HepG2 (cell line): Measurements from ENCODE around the gene P2RY12.

Experiments used
- HMG20B ChIP-seq: conservative IDR thresholded peaks from 2 replicates; pipeline ENCODE4 v1.6.1; 2016; ENCODE audit warnings: missing genetic modification reagents, missing compliant biosample characterization
- MAZ ChIP-seq, 2 experiments: sonication (generic) in 1 of 2; formaldehyde crosslinking in 1 of 2; IDR thresholded peaks; 2 replicates each; pipeline versions ENCODE4 v1.5.0 to v1.6.1; 2012 to 2020; ENCODE audit warnings: low read depth in 2 of 2, mild to moderate bottlenecking in 2 of 2, borderline replicate concordance in 1 of 2, improper control_type of control experiment in 1 of 2, low read length in 1 of 2, missing genetic modification reagents in 1 of 2, moderate library complexity in 1 of 2
- MED13 ChIP-seq: sonication (generic); formaldehyde crosslinking; IDR thresholded peaks from 2 replicates; pipeline ENCODE4 v1.5.0; 2020; ENCODE audit warnings: missing genetic modification reagents
- STAG1 ChIP-seq: sonication (generic); formaldehyde crosslinking; IDR thresholded peaks from 2 replicates; pipeline ENCODE4 v1.4.0; 2020; ENCODE audit warnings: missing genetic modification reagents
- XRCC5 ChIP-seq: fragments of 200-400 bp; formaldehyde crosslinking; optimal IDR thresholded peaks from 2 replicates; pipeline ENCODE3; 2017; ENCODE audit warnings: mild to moderate bottlenecking, low read length
- ZC3H13 ChIP-seq: sonication (generic); formaldehyde crosslinking; IDR thresholded peaks from 2 replicates; pipeline ENCODE4 v1.8.1; 2023; ENCODE audit warnings: mild to moderate bottlenecking, missing genetic modification reagents, moderate library complexity
- ZNF569 ChIP-seq: sonication (generic); formaldehyde crosslinking; IDR thresholded peaks from 2 replicates; pipeline ENCODE4 v1.5.0; 2020; ENCODE audit warnings: mild to moderate bottlenecking, missing genetic modification reagents, moderate library complexity, borderline replicate concordance
- ZNF768 ChIP-seq: sonication (generic); formaldehyde crosslinking; IDR thresholded peaks from 2 replicates; pipeline ENCODE4 v1.4.0; 2020; ENCODE audit warnings: missing genetic modification reagents
- ZNF777 ChIP-seq: sonication (generic); formaldehyde crosslinking; IDR thresholded peaks from 2 replicates; pipeline ENCODE4 v1.4.0; 2020; ENCODE audit warnings: missing genetic modification reagents
- TF ChIP-seq, protein P1 (sequence below): sonication (generic); formaldehyde crosslinking; IDR thresholded peaks from 2 replicates; pipeline ENCODE4 v1.5.0; 2020; ENCODE audit warnings: missing genetic modification reagents
- TF ChIP-seq, protein P2 (sequence below): sonication (generic); formaldehyde crosslinking; IDR thresholded peaks from 2 replicates; pipeline ENCODE4 v1.5.0; 2020; ENCODE audit warnings: mild to moderate bottlenecking, missing genetic modification reagents, moderate library complexity
- TF ChIP-seq, protein P3 (sequence below): sonication (generic); formaldehyde crosslinking; IDR thresholded peaks from 2 replicates; pipeline ENCODE4 v1.4.0; 2020; ENCODE audit warnings: missing genetic modification reagents; ENCODE audit errors: not compliant biosample characterization

DNA sequence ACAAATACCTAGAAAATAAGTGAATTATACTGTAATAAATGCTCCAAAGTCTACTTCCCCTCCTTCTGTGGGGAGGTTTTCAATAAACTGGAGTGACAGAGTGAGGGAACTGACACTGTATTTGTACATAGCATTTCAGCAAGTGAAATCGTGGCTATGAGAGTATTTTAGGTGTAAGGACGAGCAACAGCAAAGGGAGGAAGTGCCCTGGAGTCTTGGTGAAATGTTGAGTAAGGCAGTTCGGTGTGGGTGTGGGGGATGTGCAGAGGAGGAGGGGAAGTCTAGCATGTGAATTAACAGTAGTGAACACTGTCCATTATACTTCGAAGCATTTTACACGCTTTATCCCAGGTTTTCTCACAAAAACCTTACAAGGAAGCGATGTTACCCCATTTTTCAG is 37.1 kb downstream of the P2RY12 start:
- TF ChIP-seq, protein P1, sequence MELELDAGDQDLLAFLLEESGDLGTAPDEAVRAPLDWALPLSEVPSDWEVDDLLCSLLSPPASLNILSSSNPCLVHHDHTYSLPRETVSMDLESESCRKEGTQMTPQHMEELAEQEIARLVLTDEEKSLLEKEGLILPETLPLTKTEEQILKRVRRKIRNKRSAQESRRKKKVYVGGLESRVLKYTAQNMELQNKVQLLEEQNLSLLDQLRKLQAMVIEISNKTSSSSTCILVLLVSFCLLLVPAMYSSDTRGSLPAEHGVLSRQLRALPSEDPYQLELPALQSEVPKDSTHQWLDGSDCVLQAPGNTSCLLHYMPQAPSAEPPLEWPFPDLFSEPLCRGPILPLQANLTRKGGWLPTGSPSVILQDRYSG (CRISPR knock-in tag): no peak
- TF ChIP-seq ZNF777 (CRISPR knock-in tag): no peak
- TF ChIP-seq XRCC5: no peak
- no peak for TF ChIP-seq MAZ (IDR thresholded peaks at IDR 0.05; ENCODE audit: borderline replicate concordance, low read depth, low read length)
- no peak for TF ChIP-seq MAZ (CRISPR knock-in tag; IDR thresholded peaks at IDR 0.05; ENCODE audit: low read depth)
- TF ChIP-seq, protein P2, sequence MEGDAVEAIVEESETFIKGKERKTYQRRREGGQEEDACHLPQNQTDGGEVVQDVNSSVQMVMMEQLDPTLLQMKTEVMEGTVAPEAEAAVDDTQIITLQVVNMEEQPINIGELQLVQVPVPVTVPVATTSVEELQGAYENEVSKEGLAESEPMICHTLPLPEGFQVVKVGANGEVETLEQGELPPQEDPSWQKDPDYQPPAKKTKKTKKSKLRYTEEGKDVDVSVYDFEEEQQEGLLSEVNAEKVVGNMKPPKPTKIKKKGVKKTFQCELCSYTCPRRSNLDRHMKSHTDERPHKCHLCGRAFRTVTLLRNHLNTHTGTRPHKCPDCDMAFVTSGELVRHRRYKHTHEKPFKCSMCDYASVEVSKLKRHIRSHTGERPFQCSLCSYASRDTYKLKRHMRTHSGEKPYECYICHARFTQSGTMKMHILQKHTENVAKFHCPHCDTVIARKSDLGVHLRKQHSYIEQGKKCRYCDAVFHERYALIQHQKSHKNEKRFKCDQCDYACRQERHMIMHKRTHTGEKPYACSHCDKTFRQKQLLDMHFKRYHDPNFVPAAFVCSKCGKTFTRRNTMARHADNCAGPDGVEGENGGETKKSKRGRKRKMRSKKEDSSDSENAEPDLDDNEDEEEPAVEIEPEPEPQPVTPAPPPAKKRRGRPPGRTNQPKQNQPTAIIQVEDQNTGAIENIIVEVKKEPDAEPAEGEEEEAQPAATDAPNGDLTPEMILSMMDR (CRISPR knock-in tag): no peak
- no peak for TF ChIP-seq MED13 (CRISPR knock-in tag)
- TF ChIP-seq ZNF569 (CRISPR knock-in tag): no peak
- no peak for TF ChIP-seq STAG1 (CRISPR knock-in tag)
- TF ChIP-seq HMG20B (CRISPR knock-in tag): no peak
- TF ChIP-seq, protein P3, sequence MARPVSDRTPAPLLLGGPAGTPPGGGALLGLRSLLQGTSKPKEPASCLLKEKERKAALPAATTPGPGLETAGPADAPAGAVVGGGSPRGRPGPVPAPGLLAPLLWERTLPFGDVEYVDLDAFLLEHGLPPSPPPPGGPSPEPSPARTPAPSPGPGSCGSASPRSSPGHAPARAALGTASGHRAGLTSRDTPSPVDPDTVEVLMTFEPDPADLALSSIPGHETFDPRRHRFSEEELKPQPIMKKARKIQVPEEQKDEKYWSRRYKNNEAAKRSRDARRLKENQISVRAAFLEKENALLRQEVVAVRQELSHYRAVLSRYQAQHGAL (CRISPR knock-in tag): no peak
- no peak for TF ChIP-seq ZNF768 (CRISPR knock-in tag)
- no peak for TF ChIP-seq ZC3H13
